Activated T-cell treated with anti-CD3 and anti-CD28 coated beads, Interleukin-2, amount 50 U/mL, for 48 hours (primary cell): Measurements from ENCODE around the gene MAP7D3.
"Not testable (repeated sequence)": the region's sequence is repeated elsewhere in the genome, so short reads cannot be mapped to it uniquely, and the experiment has no call there.

Source experiments
- DNase-seq, 2 experiments: peaks; one replicate each; pipeline ENCODE4 v3.0.0-alpha.2; 2020

MAP7D3 gene

DNA sequence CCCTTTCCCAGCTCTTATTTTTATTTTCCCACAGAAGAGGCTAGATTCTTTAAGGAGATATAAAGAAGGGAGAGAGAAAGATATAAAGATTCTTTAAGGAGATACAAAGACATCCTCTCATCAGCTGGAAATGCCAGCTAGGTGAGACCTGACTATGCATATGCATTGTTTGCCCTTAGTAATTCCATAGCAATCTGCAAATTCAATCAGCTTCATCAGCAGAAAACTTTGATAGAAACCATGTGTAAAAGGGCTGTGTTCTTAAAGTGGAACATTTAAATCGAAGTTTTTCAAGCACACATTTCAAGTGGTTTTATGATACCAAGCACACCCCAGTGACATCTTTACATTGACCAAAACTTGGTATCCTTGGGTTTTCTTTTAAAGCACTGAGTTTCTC, 79.8 kb downstream of the MAP7D3 start:
- DNase-seq = no peak

DNA sequence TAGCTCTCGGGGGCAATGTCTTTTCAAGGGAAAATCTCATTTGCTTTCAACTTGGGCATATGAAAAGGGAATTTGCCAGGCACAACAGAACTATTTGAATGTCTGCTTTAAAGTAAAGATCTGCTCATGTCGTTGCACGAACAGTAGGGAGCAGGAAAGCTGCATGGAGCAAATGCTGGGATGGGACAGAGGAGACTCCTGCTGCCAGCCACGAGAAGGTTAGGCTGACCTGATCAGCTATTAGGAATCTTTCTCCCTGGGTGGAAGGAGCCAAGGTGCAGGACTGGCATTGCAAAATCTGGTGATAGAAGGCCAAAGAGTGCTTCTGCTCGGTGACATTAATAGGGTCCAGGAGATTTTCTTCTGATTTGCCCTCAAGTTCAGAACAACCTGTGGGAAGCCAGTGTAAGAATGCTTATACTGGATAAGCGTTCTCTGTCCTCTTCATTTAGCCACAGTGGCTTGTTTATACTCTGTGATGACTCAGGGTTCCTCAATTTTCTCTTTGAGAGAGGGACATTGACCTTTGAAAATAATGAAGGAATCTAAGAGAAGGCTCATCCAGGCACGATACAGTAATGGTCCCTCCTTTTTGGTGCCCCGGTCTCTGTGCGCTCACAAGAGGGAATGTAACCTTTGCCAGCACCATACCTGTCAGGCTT, 80.9 kb downstream of the MAP7D3 start:
- DNase-seq = no peak

DNA sequence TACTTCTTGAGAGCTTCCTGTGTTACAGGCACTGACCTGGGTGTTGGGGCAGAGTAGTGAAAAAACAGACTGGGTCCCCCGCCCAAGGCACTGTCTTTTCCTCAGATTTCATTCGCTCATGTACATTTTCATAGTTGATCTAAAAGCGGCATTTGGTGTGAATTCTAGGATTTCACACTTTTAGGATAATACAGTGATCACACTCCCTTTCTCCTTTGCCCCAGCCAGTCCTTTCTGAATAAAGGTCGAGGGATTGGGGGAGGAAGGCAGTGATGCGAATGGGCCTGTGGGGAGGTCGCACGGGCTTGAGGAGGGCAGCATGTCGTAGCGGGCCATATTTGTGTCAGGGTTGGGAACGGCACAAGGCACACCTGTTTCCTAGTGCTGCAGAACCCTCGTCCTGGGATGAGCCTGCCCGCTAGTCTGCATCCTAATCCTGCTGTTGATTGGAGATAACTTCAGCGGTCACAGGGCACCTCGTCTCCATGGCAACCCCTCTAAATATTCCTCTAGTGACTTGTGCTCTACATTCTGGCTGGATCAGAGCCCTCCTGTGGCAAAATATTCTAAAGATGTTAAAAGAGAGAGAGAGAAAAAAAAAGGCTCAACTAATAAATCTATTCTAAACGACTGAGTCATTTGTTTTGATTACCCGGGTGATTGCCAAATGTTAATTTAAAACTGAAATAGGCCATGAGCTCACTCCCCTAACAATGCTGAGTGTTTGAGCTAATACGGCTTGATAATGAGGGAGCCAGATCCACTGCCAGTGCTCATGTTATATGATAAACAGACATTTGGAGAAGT, 82.1 kb downstream of the MAP7D3 start:
- no peak for DNase-seq

DNA sequence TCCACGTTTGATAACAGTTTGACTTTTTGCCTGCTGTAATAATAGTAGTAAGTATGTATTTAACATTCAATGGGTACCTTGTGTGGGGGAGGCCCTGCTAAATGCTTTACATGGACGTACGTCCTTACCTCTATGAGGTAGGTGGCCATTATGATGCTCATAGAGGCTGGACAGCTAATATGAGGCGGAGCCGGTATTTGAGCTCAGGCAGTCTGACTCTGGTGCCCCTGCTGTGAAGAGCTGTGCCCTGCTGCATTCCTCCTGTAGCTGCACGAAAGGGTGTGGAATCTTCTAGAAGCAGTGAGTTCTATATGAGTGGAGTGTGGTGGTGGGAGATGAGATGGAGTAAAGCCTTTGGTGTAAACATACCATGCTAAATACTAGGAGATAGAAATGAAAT, 83.2 kb downstream of the MAP7D3 start:
- not testable (repeated sequence) for DNase-seq

DNA sequence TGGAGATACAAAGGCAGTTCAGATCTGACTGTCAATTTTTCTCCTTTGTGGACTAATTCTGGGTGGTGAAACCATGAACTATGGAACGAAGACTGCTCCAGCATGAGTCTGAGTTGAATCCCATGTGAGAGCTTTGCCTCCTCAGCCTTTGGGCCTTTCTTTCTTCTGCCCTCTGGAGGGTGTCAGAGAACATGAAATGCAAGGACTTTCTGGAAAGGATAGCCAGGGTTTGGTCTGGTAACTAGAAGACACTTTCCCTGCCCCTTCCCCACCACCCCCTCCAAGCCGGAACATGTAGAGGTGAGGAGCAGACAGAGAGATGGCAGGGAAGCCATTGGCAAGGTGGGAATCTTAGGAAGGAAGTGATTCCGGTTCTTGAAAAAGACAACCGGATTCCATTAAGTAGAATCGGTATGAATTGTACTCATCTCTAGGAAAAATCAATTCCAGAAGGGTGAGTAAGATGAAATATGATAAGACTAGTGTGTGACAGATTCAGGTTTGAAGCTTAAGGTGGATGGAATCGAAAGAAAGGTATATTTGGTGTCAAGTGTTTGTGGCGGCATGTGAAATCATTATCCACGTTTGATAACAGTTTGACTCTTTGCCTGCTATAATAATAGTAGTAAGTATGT, 84.9 kb downstream of the MAP7D3 start:
- no peak for DNase-seq

DNA sequence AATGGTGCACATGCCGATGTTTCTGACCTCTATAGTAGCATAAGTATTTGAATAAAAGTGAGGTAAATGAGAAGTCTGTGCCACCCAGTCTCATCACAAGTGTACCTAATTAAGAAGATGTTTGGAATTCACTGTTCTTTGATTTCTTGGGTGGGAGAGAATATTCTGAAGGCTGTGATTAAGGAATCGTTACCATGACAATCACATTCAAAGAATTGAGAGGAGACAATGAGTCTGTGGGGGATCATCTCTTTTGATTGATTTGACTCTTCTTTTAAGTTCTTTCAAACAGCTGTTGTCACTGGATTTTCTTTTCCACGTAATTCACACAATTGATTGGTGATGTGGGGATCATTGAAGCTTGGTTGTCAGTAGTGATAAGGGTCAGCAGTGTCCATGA, 85.8 kb downstream of the MAP7D3 start:
- no peak for DNase-seq

DNA sequence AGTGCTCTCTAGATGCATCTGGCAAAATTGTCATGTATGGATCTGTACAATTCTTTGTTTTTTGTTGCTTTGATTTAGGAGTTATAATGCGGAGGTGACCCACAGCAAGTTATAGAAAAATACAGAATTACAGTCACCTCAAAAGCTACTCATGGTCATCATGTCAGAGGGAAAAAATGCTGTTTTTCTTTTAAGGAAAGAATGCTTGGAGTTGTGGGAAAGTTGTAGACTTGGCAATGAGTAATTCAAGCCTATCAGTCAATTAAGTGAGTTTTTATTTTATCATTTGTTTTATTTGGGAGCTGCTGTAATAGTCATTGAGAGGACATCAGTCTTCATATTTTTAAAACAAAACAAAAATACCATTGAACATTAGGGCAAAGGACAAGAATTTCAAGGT, 87.5 kb downstream of the MAP7D3 start:
- DNase-seq = no peak
